Fibroblast of skin of scalp (primary cell): ENCODE results near the gene GNPDA1.

Experiments
- DNase-seq: peaks from one replicate; pipeline ENCODE4 v3.0.0-alpha.2; 2013

Gene GNPDA1

GRCh38 chr5:141952020-141952419 lies 60.8 kb downstream of the GNPDA1 start:
- DNase-seq: no peak

- no peak for DNase-seq
Measured at GRCh38 chr5:141951332-141951781, 61.5 kb downstream of the GNPDA1 start.
